Measurements from ENCODE around the gene DMPK.

DNA sequence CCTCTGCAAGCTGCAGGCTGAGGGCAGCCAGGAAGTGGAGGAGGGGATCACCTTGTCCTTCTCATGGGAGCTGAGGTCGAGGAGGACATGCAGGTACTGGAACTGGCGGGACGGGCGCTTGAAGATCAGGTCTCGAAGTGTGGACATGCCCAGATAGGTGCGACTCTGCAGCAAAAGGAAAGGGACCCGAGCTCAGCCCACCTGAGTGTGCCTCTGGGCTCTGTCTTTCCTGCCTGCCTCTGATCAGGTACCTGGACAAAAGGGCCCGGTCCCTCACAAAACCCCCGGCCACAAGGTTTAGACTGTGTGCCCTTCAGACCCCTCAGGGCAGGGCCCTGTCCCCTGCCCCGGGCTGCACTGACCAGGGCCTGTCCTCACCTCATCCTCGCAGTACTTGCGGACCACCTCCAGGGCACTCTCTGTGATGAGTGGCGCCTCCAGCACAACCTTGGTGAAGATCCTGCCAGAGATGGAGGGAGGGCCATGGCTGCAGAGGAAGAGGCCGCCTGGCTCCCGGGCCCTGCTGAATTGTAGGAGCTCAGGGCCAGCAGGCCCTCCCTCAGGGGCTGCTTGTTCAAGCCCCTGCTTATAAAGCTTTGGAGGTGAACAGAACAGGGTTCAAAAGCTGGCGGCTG, 45.3 kb upstream of the DMPK start:
- TF ChIP-seq, protein P1, sequence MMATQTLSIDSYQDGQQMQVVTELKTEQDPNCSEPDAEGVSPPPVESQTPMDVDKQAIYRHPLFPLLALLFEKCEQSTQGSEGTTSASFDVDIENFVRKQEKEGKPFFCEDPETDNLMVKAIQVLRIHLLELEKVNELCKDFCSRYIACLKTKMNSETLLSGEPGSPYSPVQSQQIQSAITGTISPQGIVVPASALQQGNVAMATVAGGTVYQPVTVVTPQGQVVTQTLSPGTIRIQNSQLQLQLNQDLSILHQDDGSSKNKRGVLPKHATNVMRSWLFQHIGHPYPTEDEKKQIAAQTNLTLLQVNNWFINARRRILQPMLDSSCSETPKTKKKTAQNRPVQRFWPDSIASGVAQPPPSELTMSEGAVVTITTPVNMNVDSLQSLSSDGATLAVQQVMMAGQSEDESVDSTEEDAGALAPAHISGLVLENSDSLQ (IDR thresholded peaks at IDR 0.05), result no peak
- TF ChIP-seq CTBP1 (IDR thresholded peaks at IDR 0.05; ENCODE audit: borderline replicate concordance) (no peak), FOXA1 (IDR thresholded peaks at IDR 0.05) (no peak), FOXM1 (IDR thresholded peaks at IDR 0.05; ENCODE audit: borderline replicate concordance) (no peak), FOXK2 (IDR thresholded peaks at IDR 0.05) (no peak), ELF4 (IDR thresholded peaks at IDR 0.05) (no peak), ARNT (IDR thresholded peaks at IDR 0.05) (no peak), BHLHE40 (IDR thresholded peaks at IDR 0.05; ENCODE audit: borderline replicate concordance) (no peak), SP1 (IDR thresholded peaks at IDR 0.05) (no peak), HDGF (IDR thresholded peaks at IDR 0.05; ENCODE audit: borderline replicate concordance) (no peak)

Measured in HEK293T (cell line).